HCT116 (cell line): ENCODE measurements around the gene TMEM239.

Source experiments
- EGR1 ChIP-seq: IDR thresholded peaks from 2 replicates; pipeline ENCODE4 v1.6.1; 2012; ENCODE audit warnings: low read depth
- POLR2A ChIP-seq: IDR thresholded peaks from 2 replicates; pipeline ENCODE4 v1.7.0; 2011; ENCODE audit warnings: borderline replicate concordance; ENCODE audit not compliant: insufficient read depth, insufficient read length; ENCODE audit errors: extremely low read depth
- SIN3A ChIP-seq: IDR thresholded peaks from 2 replicates; pipeline ENCODE4 v1.6.1; 2012; ENCODE audit warnings: low read depth
- SP1 ChIP-seq: IDR thresholded peaks from 2 replicates; pipeline ENCODE4 v1.6.1; 2012; ENCODE audit warnings: low read depth
- YY1 ChIP-seq: IDR thresholded peaks from 2 replicates; pipeline ENCODE4 v1.6.1; 2011; ENCODE audit warnings: low read length, low read depth, moderate library complexity, mild to moderate bottlenecking; ENCODE audit not compliant: insufficient replicate concordance; ENCODE audit errors: extremely low read depth
- ZNF274 ChIP-seq: fragments of 200-500 bp; sonication (Bioruptor generic); IDR thresholded peaks from 2 replicates; pipeline ENCODE4 v1.6.1; 2014; ENCODE audit warnings: mild to moderate bottlenecking, low read depth, low read length, inconsistent platforms
- TF ChIP-seq, protein P1 (sequence below), 3 experiments: fragments of 200-600 bp in 1 of 3; sonication (generic) in 1 of 3; IDR thresholded peaks in 2 of 3; conservative IDR thresholded peaks in 1 of 3; 2 replicates each; pipeline ENCODE4 v1.5.1; 2012 to 2017; ENCODE audit warnings: low read depth in 2 of 3, low read length in 2 of 3, antibody characterized with exemption in 1 of 3, borderline replicate concordance in 1 of 3, control low read depth in 1 of 3, mild to moderate bottlenecking in 1 of 3, mixed read lengths in 1 of 3, mixed run types in 1 of 3, moderate library complexity in 1 of 3; ENCODE audit not compliant: insufficient read depth in 1 of 3
- TF ChIP-seq, protein P2 (sequence below): IDR thresholded peaks from 2 replicates; pipeline ENCODE4 v1.6.1; 2012

DNA sequence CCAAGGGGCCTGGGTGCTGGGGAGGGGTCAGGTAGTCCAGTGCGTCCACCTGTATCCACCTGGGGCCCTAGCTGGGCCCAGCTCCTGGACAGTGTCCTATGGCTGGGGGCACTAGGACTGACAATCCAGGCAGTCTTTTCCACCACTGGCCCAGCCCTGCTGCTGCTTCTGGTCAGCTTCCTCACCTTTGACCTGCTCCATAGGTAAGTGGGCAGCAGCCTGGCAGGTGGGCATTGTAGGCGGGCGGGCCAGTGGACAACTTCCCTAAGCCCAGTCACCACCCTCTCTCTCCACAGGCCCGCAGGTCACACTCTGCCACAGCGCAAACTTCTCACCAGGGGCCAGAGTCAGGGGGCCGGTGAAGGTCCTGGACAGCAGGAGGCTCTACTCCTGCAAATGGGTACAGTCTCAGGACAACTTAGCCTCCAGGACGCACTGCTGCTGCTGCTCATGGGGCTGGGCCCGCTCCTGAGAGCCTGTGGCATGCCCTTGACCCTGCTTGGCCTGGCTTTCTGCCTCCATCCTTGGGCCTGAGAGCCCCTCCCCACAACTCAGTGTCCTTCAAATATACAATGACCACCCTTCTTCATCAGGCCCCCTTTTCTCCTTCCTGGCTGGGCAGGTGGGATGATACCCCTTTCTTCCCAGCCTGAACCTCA lies 793 bp upstream of the TMEM239 start:
- TF ChIP-seq, protein P1, sequence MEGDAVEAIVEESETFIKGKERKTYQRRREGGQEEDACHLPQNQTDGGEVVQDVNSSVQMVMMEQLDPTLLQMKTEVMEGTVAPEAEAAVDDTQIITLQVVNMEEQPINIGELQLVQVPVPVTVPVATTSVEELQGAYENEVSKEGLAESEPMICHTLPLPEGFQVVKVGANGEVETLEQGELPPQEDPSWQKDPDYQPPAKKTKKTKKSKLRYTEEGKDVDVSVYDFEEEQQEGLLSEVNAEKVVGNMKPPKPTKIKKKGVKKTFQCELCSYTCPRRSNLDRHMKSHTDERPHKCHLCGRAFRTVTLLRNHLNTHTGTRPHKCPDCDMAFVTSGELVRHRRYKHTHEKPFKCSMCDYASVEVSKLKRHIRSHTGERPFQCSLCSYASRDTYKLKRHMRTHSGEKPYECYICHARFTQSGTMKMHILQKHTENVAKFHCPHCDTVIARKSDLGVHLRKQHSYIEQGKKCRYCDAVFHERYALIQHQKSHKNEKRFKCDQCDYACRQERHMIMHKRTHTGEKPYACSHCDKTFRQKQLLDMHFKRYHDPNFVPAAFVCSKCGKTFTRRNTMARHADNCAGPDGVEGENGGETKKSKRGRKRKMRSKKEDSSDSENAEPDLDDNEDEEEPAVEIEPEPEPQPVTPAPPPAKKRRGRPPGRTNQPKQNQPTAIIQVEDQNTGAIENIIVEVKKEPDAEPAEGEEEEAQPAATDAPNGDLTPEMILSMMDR (IDR thresholded peaks at IDR 0.05 in 2 of 3, conservative IDR thresholded peaks at IDR 0.05 in 1 of 3; ENCODE audit: borderline replicate concordance in 1 of 3, insufficient read depth in 1 of 3, low read depth in 2 of 3, low read length in 2 of 3) = no peak
- no peak for TF ChIP-seq YY1
- TF ChIP-seq, protein P2, sequence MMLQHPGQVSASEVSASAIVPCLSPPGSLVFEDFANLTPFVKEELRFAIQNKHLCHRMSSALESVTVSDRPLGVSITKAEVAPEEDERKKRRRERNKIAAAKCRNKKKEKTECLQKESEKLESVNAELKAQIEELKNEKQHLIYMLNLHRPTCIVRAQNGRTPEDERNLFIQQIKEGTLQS = no peak
- TF ChIP-seq EGR1 = no peak
- TF ChIP-seq POLR2A = no peak
- TF ChIP-seq ZNF274 = no peak
- TF ChIP-seq SIN3A = no peak
- no peak for TF ChIP-seq SP1
